ENCODE results near the gene CKLF.

DNA sequence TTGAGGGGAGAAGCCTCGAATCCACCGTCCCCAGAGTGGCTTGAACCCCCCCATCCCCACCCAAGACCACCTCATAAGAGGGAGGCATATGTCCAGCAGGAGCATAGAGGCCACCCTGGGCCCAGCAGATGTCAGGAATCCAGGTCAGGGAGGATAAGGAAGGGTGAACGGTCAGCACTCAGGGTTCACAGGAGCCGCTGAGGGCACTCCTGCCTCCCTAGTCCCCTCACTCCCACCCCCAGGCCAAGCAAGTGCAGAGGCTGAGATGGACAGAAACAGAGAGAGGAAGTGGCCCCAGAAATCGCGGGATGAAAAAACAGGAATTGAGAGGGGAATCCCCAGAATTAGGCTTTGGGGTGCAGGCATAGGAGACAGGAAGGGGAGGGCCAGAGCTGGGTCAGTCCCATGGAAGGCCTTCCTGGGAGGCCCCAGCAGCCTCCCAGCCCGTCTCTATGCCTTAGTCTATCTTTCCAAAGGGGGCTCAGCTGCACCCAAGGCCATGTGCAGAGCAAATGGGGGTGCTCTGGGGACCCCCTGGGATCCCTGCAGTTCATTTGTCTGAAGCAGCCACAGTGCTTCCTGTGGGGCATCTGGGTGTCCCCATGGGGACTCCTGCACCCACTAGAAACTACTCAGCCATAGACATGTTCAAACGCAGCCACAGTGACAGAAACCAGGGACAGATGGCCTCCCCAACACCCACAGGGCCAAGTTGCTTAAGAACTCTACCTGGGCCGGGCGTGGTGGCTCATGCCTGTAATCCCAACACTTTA is 53.8 kb downstream of the CKLF start:
- no peak for TF ChIP-seq CTCF (IDR thresholded peaks at IDR 0.05)
- TF ChIP-seq POLR2A (IDR thresholded peaks at IDR 0.05): no peak

All from adrenal gland (tissue), 5 donors.